IMR-90 (cell line): ENCODE data around the gene SRGAP3. TPM values are rescaled to one million over a fixed set of nuclear protein-coding genes. Genes with fewer than 3 reads are reported as not detected.

ENCODE experiments used
- ATAC-seq: fragments of 200-7000 bp; cut with Tn5 transposase; 2 replicates; pipeline ENCODE4 v1.9.1; 2020; ENCODE audit warnings: low read depth, mild to moderate bottlenecking, moderate library complexity
- BruUV-seq: library from RNA; stranded (reverse); fragments of 400-500 nt; replicated peaks from 2 replicates; lab custom pipeline; 2021; lab: Mats Ljungman, UMichigan
- CTCF ChIA-PET: fragments of 300-600 bp; formaldehyde crosslinking; extraction: SDS; loops from one replicate; lab custom pipeline; 2021; ENCODE audit warnings: antibody characterized with exemption; lab: Yijun Ruan, JAX
- POLR2A ChIA-PET: fragments of 300-600 bp; sonication (Branson Sonifier 250); formaldehyde crosslinking; loops from one replicate; lab custom pipeline; 2022; ENCODE audit warnings: antibody characterized with exemption; ENCODE audit not compliant: unreplicated experiment; lab: Charles Lee
- DNase-seq: peaks from one replicate; pipeline ENCODE4 v3.0.0; 2013
- H2AFZ ChIP-seq: replicated peaks from 2 replicates; pipeline ENCODE3; 2013; ENCODE audit warnings: low read length, mild to moderate bottlenecking; ENCODE audit not compliant: poor library complexity
- H2AK5ac ChIP-seq: 2 replicates; pipeline ENCODE4 v1.6.1; 2013; ENCODE audit warnings: low read depth, low read length, inconsistent platforms
- H2AK9ac ChIP-seq: replicated peaks from 2 replicates; pipeline ENCODE3; 2013; ENCODE audit warnings: mild to moderate bottlenecking, low read depth, low read length, moderate library complexity; ENCODE audit not compliant: poor library complexity
- H2BK120ac ChIP-seq: 2 replicates; pipeline ENCODE4 v1.6.1; 2013; ENCODE audit warnings: low read depth, low read length, inconsistent platforms
- H2BK15ac ChIP-seq: 3 replicates; pipeline ENCODE4 v1.6.1; 2013; ENCODE audit warnings: low read depth, low read length, inconsistent platforms
- H2BK20ac ChIP-seq: 2 replicates; pipeline ENCODE4 v1.6.1; 2013; ENCODE audit warnings: low read depth, mild to moderate bottlenecking, inconsistent platforms, low read length, moderate library complexity
- H2BK5ac ChIP-seq: 2 replicates; pipeline ENCODE4 v1.6.1; 2013; ENCODE audit warnings: mild to moderate bottlenecking, low read depth, low read length, inconsistent platforms; ENCODE audit not compliant: poor library complexity, severe bottlenecking
- H3K14ac ChIP-seq: replicated peaks from 2 replicates; pipeline ENCODE4 v1.6.1; 2013; ENCODE audit warnings: low read depth, low read length, inconsistent platforms
- H3K18ac ChIP-seq: 2 replicates; pipeline ENCODE4 v1.6.1; 2013; ENCODE audit warnings: low read depth, low read length, control low read depth
- H3K23ac ChIP-seq: 2 replicates; pipeline ENCODE4 v1.6.1; 2013; ENCODE audit warnings: low read depth, low read length, inconsistent platforms
- H3K27ac ChIP-seq: 2 replicates; pipeline ENCODE4 v1.5.1; 2013; ENCODE audit warnings: mild to moderate bottlenecking, control low read depth, low read length; ENCODE audit not compliant: insufficient read depth
- H3K27me3 ChIP-seq: 2 replicates; pipeline ENCODE4 v1.6.1; 2013; ENCODE audit warnings: low read length; ENCODE audit not compliant: control insufficient read depth, insufficient read depth
- H3K36me3 ChIP-seq: 2 replicates; pipeline ENCODE4 v1.6.1; 2013; ENCODE audit warnings: low read length, mixed read lengths; ENCODE audit not compliant: control insufficient read depth, insufficient read depth
- H3K4ac ChIP-seq: 2 replicates; pipeline ENCODE4 v1.6.1; 2013; ENCODE audit warnings: low read depth, low read length, inconsistent platforms
- H3K4me1 ChIP-seq: 2 replicates; pipeline ENCODE4 v1.6.1; 2013; ENCODE audit warnings: low read length, mixed read lengths; ENCODE audit not compliant: control insufficient read depth, insufficient read depth
- H3K4me2 ChIP-seq: 2 replicates; pipeline ENCODE4 v1.6.1; 2013; ENCODE audit warnings: low read depth, mild to moderate bottlenecking, control low read depth, low read length, moderate library complexity
- H3K4me3 ChIP-seq: 2 replicates; pipeline ENCODE4 v1.5.1; 2013; ENCODE audit warnings: low read depth, mild to moderate bottlenecking, control low read depth, low read length, moderate library complexity; ENCODE audit not compliant: insufficient read depth
- H3K56ac ChIP-seq: 2 replicates; pipeline ENCODE4 v1.6.1; 2013; ENCODE audit warnings: low read length, inconsistent platforms; ENCODE audit not compliant: insufficient read depth; ENCODE audit errors: extremely low read depth
- H3K79me1 ChIP-seq, 2 experiments: 2 replicates each; pipeline ENCODE4 v1.6.1; 2013; ENCODE audit warnings: low read length in 2 of 2, inconsistent platforms in 1 of 2, low read depth in 1 of 2
- H3K9ac ChIP-seq: 2 replicates; pipeline ENCODE4 v1.6.1; 2013; ENCODE audit warnings: low read depth, low read length, control low read depth
- H3K9me1 ChIP-seq: 2 replicates; pipeline ENCODE4 v1.6.1; 2013; ENCODE audit warnings: low read length, inconsistent platforms; ENCODE audit not compliant: insufficient read depth
- H3K9me3 ChIP-seq: 2 replicates; pipeline ENCODE4 v1.6.1; 2013; ENCODE audit warnings: low read length; ENCODE audit not compliant: control insufficient read depth, insufficient read depth
- H4K20me1 ChIP-seq: 2 replicates; pipeline ENCODE4 v1.6.1; 2013; ENCODE audit warnings: low read length, inconsistent platforms; ENCODE audit not compliant: insufficient read depth
- H4K5ac ChIP-seq: 2 replicates; pipeline ENCODE4 v1.6.1; 2013; ENCODE audit warnings: mild to moderate bottlenecking, low read depth, low read length, control low read depth
- H4K8ac ChIP-seq, 2 experiments: 2 replicates each; pipeline ENCODE4 v1.6.1; 2013; ENCODE audit warnings: low read depth in 2 of 2, low read length in 2 of 2, control low read depth in 1 of 2, inconsistent platforms in 1 of 2
- H4K91ac ChIP-seq: 2 replicates; pipeline ENCODE4 v1.6.1; 2013; ENCODE audit warnings: low read depth, low read length, inconsistent platforms; ENCODE audit not compliant: insufficient read depth
- CEBPB ChIP-seq: IDR thresholded peaks from 2 replicates; pipeline ENCODE4 v1.6.1; 2012; ENCODE audit warnings: low read depth, low read length, improper control_type of control experiment
- CHD1 ChIP-seq: IDR thresholded peaks from 2 replicates; pipeline ENCODE4 v1.6.1; 2012; ENCODE audit warnings: low read depth, low read length, improper control_type of control experiment
- ELK1 ChIP-seq: fragments of 150-350 bp; IDR thresholded peaks from 2 replicates; pipeline ENCODE4 v1.6.1; 2016; ENCODE audit warnings: low read depth, mild to moderate bottlenecking, low read length, moderate library complexity, borderline replicate concordance
- MAZ ChIP-seq: IDR thresholded peaks from 2 replicates; pipeline ENCODE4 v1.6.1; 2012; ENCODE audit warnings: low read depth, mild to moderate bottlenecking, low read length, improper control_type of control experiment, moderate library complexity, borderline replicate concordance
- MXI1 ChIP-seq: IDR thresholded peaks from 2 replicates; pipeline ENCODE4 v1.6.1; 2012; ENCODE audit warnings: low read depth, mild to moderate bottlenecking, low read length, moderate library complexity, borderline replicate concordance
- RAD21 ChIP-seq: IDR thresholded peaks from 2 replicates; pipeline ENCODE4 v1.6.1; 2012; ENCODE audit warnings: low read length, improper control_type of control experiment
- WGBS, 2 experiments: methylation state at CpG; one replicate each; pipeline versions ENCODE4 v1.1.5 to v1.1.7; 2013; ENCODE audit warnings: missing lambda C conversion rate in 2 of 2; ENCODE audit not compliant: insufficient read length in 1 of 2; ENCODE audit errors: extremely low coverage in 2 of 2; 5-methylcytosine and 5-hydroxymethylcytosine counted together
- dilution Hi-C: fragments of 300-500 bp; cut with HindIII; formaldehyde crosslinking; loops from one replicate; pipeline ENCODE4 v1.14.3; 2018; ENCODE audit warnings: low sequenced_read_pairs; ENCODE audit not compliant: unreplicated experiment
- in situ Hi-C: fragments of 300-500 bp; cut with MboI; formaldehyde crosslinking; loops from 3 replicates; pipeline ENCODE4 v1.14.3; 2019; ENCODE audit warnings: low sequenced_read_pairs, inconsistent platforms, mixed read lengths
- intact Hi-C: fragments of 100-400 bp; cut with micrococcal nuclease; formaldehyde crosslinking; loops from 2 replicates; pipeline ENCODE4 v1.10.0; 2022
- polyA plus RNA-seq, 3 experiments: library from polyadenylated mRNA; depleted of rRNA; stranded (reverse); fragments of >200 nt; gene quantifications; 2 replicates each; pipeline ENCODE4 v1.2.3, GENCODE V29; 2012; ENCODE audit warnings: low replicate concordance in 1 of 3
- total RNA-seq: library from RNA; depleted of rRNA; stranded (reverse); fragments of >200 nt; gene quantifications from 2 replicates; pipeline ENCODE4 v1.2.3, GENCODE V29; 2012

Gene SRGAP3
- total and polyA plus RNA-seq, 2 of the 4 experiments (the other 2 are of a cell fraction) = 0.68 to 1.4 TPM

GRCh38 chr3:9183011-9183410, 66.4 kb downstream of the SRGAP3 start:
- no TSS peak for BruUV-seq

More at GRCh38 chr3:9183011-9183410, 66.4 kb downstream of the SRGAP3 start:
- Histone ChIP-seq H3K4me3 (no peak overlapping the region), H3K9ac (no peak overlapping the region), H3K27ac (no peak overlapping the region), H3K4me2 (no peak overlapping the region), H3K14ac (no peak overlapping the region), H4K5ac (no peak overlapping the region), H4K8ac (no peak overlapping the region), H4K91ac (no peak overlapping the region), H3K18ac (no peak overlapping the region), H3K9me1 (no peaks in the 10 kb centered on the region), H3K23ac (no peak overlapping the region), H2AK9ac (no peak overlapping the region), H3K4ac (no peak overlapping the region), H2BK20ac (no peak overlapping the region), H3K27me3 (0 out of 2 replicates have a peak, but pooled peaks cover 4% of the 10 kb centered on the region), H3K4me1 (no peaks in the 10 kb centered on the region), H4K20me1 (no peaks in the 10 kb centered on the region), H2BK5ac (no peak overlapping the region), H2BK15ac (no peak overlapping the region), H3K36me3 (no peaks in the 10 kb centered on the region), H3K9me3 (no peaks in the 10 kb centered on the region), H2BK120ac (no peak overlapping the region), H2AK5ac (no peak overlapping the region), H3K79me1 (no peaks in the 10 kb centered on the region), H2AFZ (no peak overlapping the region), H3K56ac (no peak overlapping the region)
- dilution Hi-C loops (no loop called here), in situ Hi-C loops (no loop called here), intact Hi-C loops (no loop called here)
- POLR2A ChIA-PET = no interaction called here
- no CpG with 5 or more reads among the region's 3 CpGs for WGBS, 2 experiments
- DNase-seq = no peak
- no peak for ATAC-seq
- TF ChIP-seq ELK1 (no peak), CHD1 (no peak), MXI1 (no peak), MAZ (no peak), RAD21 (no peak), CEBPB (no peak)
- CTCF ChIA-PET = no interaction called here
